H1 (cell line): ENCODE data around the gene SUSD1. TPM values are rescaled to one million over a fixed set of nuclear protein-coding genes. Genes with fewer than 3 reads are reported as not detected.

ENCODE experiments used
- CTCF ChIA-PET: fragments of 300-600 bp; sonication (Branson Sonifier 250); formaldehyde crosslinking; loops from one replicate; lab custom pipeline; 2021; ENCODE audit not compliant: partially characterized antibody; lab: Charles Lee
- POLR2A ChIA-PET: fragments of 300-600 bp; sonication (Branson Sonifier 250); formaldehyde crosslinking; loops from one replicate; lab custom pipeline; 2021; ENCODE audit warnings: inconsistent platforms; ENCODE audit not compliant: partially characterized antibody; lab: Charles Lee
- DNase-seq, 2 experiments: peaks; one replicate each; pipeline versions ENCODE4 v3.0.0 to v3.0.0-alpha.2; 2010 to 2022; ENCODE audit warnings: low spot score in 2 of 2, low read depth in 1 of 2, mixed read lengths in 1 of 2
- FAIRE-seq: peaks from 2 replicates; lab custom pipeline; 2011; peaks lifted over from hg19 to GRCh38; lab: Jason Lieb, UNC
- H2AFZ ChIP-seq: 2 replicates; pipeline ENCODE4 v1.8.1; 2012; ENCODE audit warnings: low read length, inconsistent platforms
- H2AK5ac ChIP-seq: 2 replicates; pipeline ENCODE4 v1.6.1; 2013; ENCODE audit warnings: low read depth, low read length
- H2BK120ac ChIP-seq: replicated peaks from 2 replicates; pipeline ENCODE3; 2013; ENCODE audit warnings: low read depth, low read length, inconsistent platforms
- H2BK12ac ChIP-seq: 2 replicates; pipeline ENCODE4 v1.6.1; 2013; ENCODE audit warnings: low read depth, low read length
- H2BK15ac ChIP-seq: 2 replicates; pipeline ENCODE4 v1.6.1; 2013; ENCODE audit warnings: low read length
- H2BK20ac ChIP-seq: 2 replicates; pipeline ENCODE4 v1.6.1; 2013; ENCODE audit warnings: low read length
- H2BK5ac ChIP-seq: 2 replicates; pipeline ENCODE4 v1.6.1; 2013; ENCODE audit warnings: low read depth, low read length
- H3K14ac ChIP-seq: 2 replicates; pipeline ENCODE4 v1.6.1; 2013; ENCODE audit warnings: inconsistent platforms; ENCODE audit not compliant: insufficient read length
- H3K18ac ChIP-seq: 2 replicates; pipeline ENCODE4 v1.6.1; 2013; ENCODE audit warnings: low read length; ENCODE audit errors: extremely low read depth
- H3K23ac ChIP-seq: 2 replicates; pipeline ENCODE4 v1.6.1; 2013; ENCODE audit warnings: inconsistent platforms; ENCODE audit not compliant: insufficient read length
- H3K23me2 ChIP-seq: 2 replicates; pipeline ENCODE4 v1.6.1; 2013; ENCODE audit warnings: low read depth, low read length
- H3K27ac ChIP-seq: 2 replicates; pipeline ENCODE4 v1.6.1; 2011; ENCODE audit warnings: low read depth, low read length, inconsistent platforms
- H3K27me3 ChIP-seq, 4 experiments: replicated peaks in 1 of 4; 1 replicate in 1 of 4; 2 replicates in 3 of 4; pipeline versions ENCODE4 v1.6.1 to v1.8.1; 2011 to 2013; ENCODE audit warnings: low read length in 3 of 4, mild to moderate bottlenecking in 3 of 4, inconsistent platforms in 2 of 4, mixed read lengths in 2 of 4, moderate library complexity in 1 of 4; ENCODE audit not compliant: control insufficient read depth in 3 of 4, insufficient read depth in 3 of 4; ENCODE audit errors: extremely low read depth in 1 of 4
- H3K36me3 ChIP-seq, 4 experiments: 2 replicates each; pipeline versions ENCODE4 v1.6.1 to v1.8.1; 2011 to 2013; ENCODE audit warnings: mild to moderate bottlenecking in 4 of 4, low read length in 3 of 4, moderate library complexity in 2 of 4, control low read depth in 1 of 4, inconsistent platforms in 1 of 4; ENCODE audit not compliant: insufficient read depth in 4 of 4, control insufficient read depth in 2 of 4
- H3K4ac ChIP-seq: replicated peaks from 2 replicates; pipeline ENCODE3; 2013; ENCODE audit warnings: low read length, low read depth, mixed read lengths, inconsistent platforms; ENCODE audit not compliant: insufficient read length
- H3K4me1 ChIP-seq, 4 experiments: replicated peaks in 1 of 4; 1 replicate in 1 of 4; 2 replicates in 3 of 4; pipeline versions ENCODE4 v1.6.1 to v1.8.1; 2011 to 2013; ENCODE audit warnings: low read length in 3 of 4, inconsistent platforms in 2 of 4, mixed read lengths in 1 of 4; ENCODE audit not compliant: insufficient read depth in 4 of 4, control insufficient read depth in 3 of 4
- H3K4me2 ChIP-seq, 2 experiments: 2 replicates each; pipeline versions ENCODE4 v1.6.1 to v1.8.1; 2011 to 2013; ENCODE audit warnings: low read depth in 2 of 2, low read length in 2 of 2, control low read depth in 1 of 2, inconsistent platforms in 1 of 2, mild to moderate bottlenecking in 1 of 2; ENCODE audit not compliant: insufficient read depth in 1 of 2
- H3K4me3 ChIP-seq, 4 experiments: fragments of 200-600, 300-600 bp in 1 of 4; sonication (generic), shearing (Covaris generic), sonication (Bioruptor Twin) in 1 of 4; 2 replicates each; pipeline versions ENCODE4 v1.5.1 to v1.8.1; 2011 to 2016; ENCODE audit warnings: low read length in 4 of 4, low read depth in 3 of 4, control low read depth in 2 of 4, inconsistent platforms in 2 of 4, mild to moderate bottlenecking in 2 of 4, mixed read lengths in 1 of 4, moderate library complexity in 1 of 4; ENCODE audit not compliant: insufficient read depth in 2 of 4; ENCODE audit errors: extremely low read depth in 1 of 4
- H3K56ac ChIP-seq: replicated peaks from 2 replicates; pipeline ENCODE3; 2013; ENCODE audit warnings: low read depth, mild to moderate bottlenecking, mixed read lengths, low read length, inconsistent platforms; ENCODE audit not compliant: insufficient read length
- H3K79me1 ChIP-seq: 2 replicates; pipeline ENCODE4 v1.6.1; 2013; ENCODE audit warnings: low read depth, low read length, control low read depth
- H3K79me2 ChIP-seq, 2 experiments: 2 replicates each; pipeline versions ENCODE4 v1.6.1 to v1.8.1; 2012 to 2013; ENCODE audit warnings: low read length in 2 of 2, mild to moderate bottlenecking in 2 of 2, inconsistent platforms in 1 of 2; ENCODE audit not compliant: insufficient read depth in 2 of 2, control insufficient read depth in 1 of 2
- H3K9ac ChIP-seq, 4 experiments: replicated peaks in 1 of 4; 1 replicate in 1 of 4; 2 replicates in 3 of 4; pipeline versions ENCODE4 v1.6.1 to v1.8.1; 2011 to 2013; ENCODE audit warnings: low read depth in 3 of 4, low read length in 3 of 4, control low read depth in 2 of 4, mild to moderate bottlenecking in 2 of 4, moderate library complexity in 2 of 4, inconsistent platforms in 1 of 4; ENCODE audit errors: extremely low read depth in 1 of 4
- H3K9me3 ChIP-seq, 2 experiments: 2 replicates each; pipeline versions ENCODE4 v1.6.1 to v1.8.1; 2012 to 2013; ENCODE audit warnings: mild to moderate bottlenecking in 2 of 2, moderate library complexity in 2 of 2, control low read depth in 1 of 2, inconsistent platforms in 1 of 2, low read depth in 1 of 2, low read length in 1 of 2, mixed read lengths in 1 of 2; ENCODE audit not compliant: insufficient read depth in 2 of 2
- H4K20me1 ChIP-seq, 2 experiments: replicated peaks in 1 of 2; 2 replicates each; pipeline versions ENCODE3 to v1.8.1; 2011 to 2013; ENCODE audit warnings: inconsistent platforms in 2 of 2, low read length in 2 of 2, mild to moderate bottlenecking in 1 of 2; ENCODE audit not compliant: insufficient read depth in 2 of 2, control insufficient read depth in 1 of 2
- H4K5ac ChIP-seq: 2 replicates; pipeline ENCODE4 v1.6.1; 2013; ENCODE audit warnings: low read length, low read depth, mixed read lengths, inconsistent platforms; ENCODE audit not compliant: insufficient read length
- H4K8ac ChIP-seq: 2 replicates; pipeline ENCODE4 v1.8.0; 2013; ENCODE audit warnings: mild to moderate bottlenecking, moderate library complexity, low read length, inconsistent platforms; ENCODE audit not compliant: insufficient read depth; ENCODE audit errors: extremely low read depth
- H4K91ac ChIP-seq: replicated peaks from 2 replicates; pipeline ENCODE3; 2013; ENCODE audit warnings: low read length, mixed read lengths, inconsistent platforms; ENCODE audit not compliant: insufficient read length
- BACH1 ChIP-seq: IDR thresholded peaks from 2 replicates; pipeline ENCODE4 v1.6.1; 2012; ENCODE audit warnings: low read length, improper control_type of control experiment
- CEBPB ChIP-seq: IDR thresholded peaks from 2 replicates; pipeline ENCODE4 v1.6.1; 2012; ENCODE audit warnings: low read depth, low read length
- KDM5A ChIP-seq: fragments of 200-600 bp; IDR thresholded peaks from 2 replicates; pipeline ENCODE4 v1.7.1; 2012; ENCODE audit warnings: mild to moderate bottlenecking, low read length, inconsistent platforms, mixed read lengths
- PHF8 ChIP-seq: fragments of 200-600 bp; sonication (generic); conservative IDR thresholded peaks from 2 replicates; pipeline ENCODE4 v1.7.1; 2012; ENCODE audit warnings: low read depth, mild to moderate bottlenecking, inconsistent platforms, low read length, moderate library complexity
- POLR2AphosphoS5 ChIP-seq: IDR thresholded peaks from 2 replicates; pipeline ENCODE4 v1.6.1; 2011; ENCODE audit warnings: low read depth, low read length
- RAD21 ChIP-seq, 2 experiments: IDR thresholded peaks in 1 of 2; conservative IDR thresholded peaks in 1 of 2; 2 replicates each; pipeline ENCODE4 v1.6.1; 2011; ENCODE audit warnings: low read depth in 2 of 2, low read length in 2 of 2, improper control_type of control experiment in 1 of 2, inconsistent platforms in 1 of 2, mild to moderate bottlenecking in 1 of 2, moderate library complexity in 1 of 2
- RBBP5 ChIP-seq: IDR thresholded peaks from 2 replicates; pipeline ENCODE4 v1.7.1; 2012; ENCODE audit warnings: low read depth, mild to moderate bottlenecking, inconsistent platforms, low read length, moderate library complexity, borderline replicate concordance
- SIN3A ChIP-seq, 2 experiments: IDR thresholded peaks in 1 of 2; conservative IDR thresholded peaks in 1 of 2; 2 replicates each; pipeline ENCODE4 v1.6.1; 2011 to 2012; ENCODE audit warnings: low read length in 2 of 2, improper control_type of control experiment in 1 of 2, low read depth in 1 of 2, mild to moderate bottlenecking in 1 of 2
- TAF1 ChIP-seq: IDR thresholded peaks from 2 replicates; pipeline ENCODE4 v1.6.1; 2011; ENCODE audit warnings: mild to moderate bottlenecking, low read depth, low read length
- YY1 ChIP-seq: IDR thresholded peaks from 2 replicates; pipeline ENCODE4 v1.6.1; 2011; ENCODE audit warnings: low read depth, mild to moderate bottlenecking, low read length
- ZNF274 ChIP-seq: IDR thresholded peaks from 2 replicates; pipeline ENCODE4 v1.7.0; 2012; ENCODE audit warnings: low read length, borderline replicate concordance; ENCODE audit errors: extremely low read depth
- WGBS, 2 experiments: shearing (Covaris generic) in 1 of 2; methylation state at CpG; one replicate each; pipeline versions ENCODE4 v1.1.6 to v1.1.7; 2013 to 2015; ENCODE audit warnings: low lambda C conversion rate in 2 of 2, mixed read lengths in 2 of 2, inconsistent platforms in 1 of 2, low coverage in 1 of 2, missing lambda C conversion rate in 1 of 2; ENCODE audit not compliant: insufficient replicate concordance in 2 of 2, insufficient coverage in 1 of 2, insufficient read length in 1 of 2; ENCODE audit errors: extremely low coverage in 1 of 2, missing lambda C conversion rate in 1 of 2; 5-methylcytosine and 5-hydroxymethylcytosine counted together
- polyA plus RNA-seq, 7 experiments: library from polyadenylated mRNA; depleted of rRNA in 3 of 7; stranded (reverse) in 5 of 7; unstranded in 2 of 7; fragments of >200 nt in 5 of 7; fragments of 200-250 nt in 2 of 7; gene quantifications; 1 replicate in 5 of 7; 2 replicates in 1 of 7; 4 replicates in 1 of 7; pipeline versions ENCODE4 v1.2.1 to v1.2.3, GENCODE V29; 2011 to 2013; ENCODE audit warnings: missing spikeins in 2 of 7, mixed read lengths in 2 of 7
- total RNA-seq: library from RNA; stranded (reverse); fragmentation: NEBNext Ultra II Directional; extraction: Animal tissue kit (Norgen Biotek cat#: 25700); gene quantifications from 2 replicates; pipeline ENCODE4 v1.2.1, GENCODE V29; 2021
- TF ChIP-seq, protein P1 (sequence below): IDR thresholded peaks from 2 replicates; pipeline ENCODE4 v1.6.1; 2012; ENCODE audit warnings: inconsistent platforms
- TF ChIP-seq, protein P2 (sequence below): IDR thresholded peaks from 2 replicates; pipeline ENCODE4 v1.6.1; 2012; ENCODE audit warnings: low read length, inconsistent platforms

SUSD1 gene
- total and polyA plus RNA-seq, 2 of the 8 experiments (the other 6 are each of a cell fraction or from before 2014, with no cell fraction given): 2.8 to 7.2 TPM

DNA sequence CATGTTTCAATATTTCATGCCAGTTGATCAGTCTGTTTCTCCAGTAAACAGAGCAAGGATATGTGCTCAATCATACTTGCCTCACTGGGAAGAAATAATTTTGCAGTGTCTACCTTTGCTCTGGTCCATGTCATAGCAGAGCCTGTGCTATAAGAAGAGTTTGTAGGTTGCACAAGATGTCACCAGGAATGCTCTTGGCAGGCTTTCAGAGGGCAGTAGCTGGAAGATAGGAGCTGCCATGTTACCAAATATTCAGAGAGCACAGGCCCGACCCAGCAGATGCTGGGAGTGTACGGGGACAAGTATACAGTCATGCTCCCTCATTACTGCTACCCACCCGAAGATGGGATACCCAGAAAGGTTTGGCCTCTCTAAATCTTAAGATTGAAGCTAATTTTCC is 175.8 kb downstream of the SUSD1 start:
- no peak overlapping the region for H3K23ac ChIP-seq
- H3K4me1 ChIP-seq: no peaks in the 10 kb centered on the region
- no peaks in the 10 kb centered on the region for H4K20me1 ChIP-seq
- H3K27ac ChIP-seq: no peak overlapping the region
- DNase-seq: no peak
- H2AK5ac ChIP-seq: no peak overlapping the region
- no peak overlapping the region for H2BK20ac ChIP-seq
- no peak overlapping the region for H2AFZ ChIP-seq
- 93% methylated on average over 3 of the region's 3 CpGs; no CpG with 5 or more reads in 1 of the 2 experiments for WGBS, 2 experiments
- H3K4me2 ChIP-seq: no peak overlapping the region
- H4K8ac ChIP-seq: no peak overlapping the region
- no peak overlapping the region for H2BK12ac ChIP-seq
- H3K36me3 ChIP-seq: no peaks in the 10 kb centered on the region
- H3K79me2 ChIP-seq: no peaks in the 10 kb centered on the region
- no peaks in the 10 kb centered on the region for H3K23me2 ChIP-seq
- H3K14ac ChIP-seq: no peak overlapping the region
- ChIA-PET CTCF (interaction anchor here (0.6 kb wide), 1 partner anchor 30 kb away, joined by 3 read pairs; no protein-coding TSS in a partner anchor), POLR2A (no interaction called here)
- H3K9me3 ChIP-seq: no peaks in the 10 kb centered on the region
- no peak for TF ChIP-seq KDM5A
- no peak for TF ChIP-seq RBBP5
- TF ChIP-seq, protein P1, sequence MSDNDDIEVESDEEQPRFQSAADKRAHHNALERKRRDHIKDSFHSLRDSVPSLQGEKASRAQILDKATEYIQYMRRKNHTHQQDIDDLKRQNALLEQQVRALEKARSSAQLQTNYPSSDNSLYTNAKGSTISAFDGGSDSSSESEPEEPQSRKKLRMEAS: no peak
- TF ChIP-seq PHF8: no peak
- no peak for TF ChIP-seq YY1
- TF ChIP-seq, protein P2, sequence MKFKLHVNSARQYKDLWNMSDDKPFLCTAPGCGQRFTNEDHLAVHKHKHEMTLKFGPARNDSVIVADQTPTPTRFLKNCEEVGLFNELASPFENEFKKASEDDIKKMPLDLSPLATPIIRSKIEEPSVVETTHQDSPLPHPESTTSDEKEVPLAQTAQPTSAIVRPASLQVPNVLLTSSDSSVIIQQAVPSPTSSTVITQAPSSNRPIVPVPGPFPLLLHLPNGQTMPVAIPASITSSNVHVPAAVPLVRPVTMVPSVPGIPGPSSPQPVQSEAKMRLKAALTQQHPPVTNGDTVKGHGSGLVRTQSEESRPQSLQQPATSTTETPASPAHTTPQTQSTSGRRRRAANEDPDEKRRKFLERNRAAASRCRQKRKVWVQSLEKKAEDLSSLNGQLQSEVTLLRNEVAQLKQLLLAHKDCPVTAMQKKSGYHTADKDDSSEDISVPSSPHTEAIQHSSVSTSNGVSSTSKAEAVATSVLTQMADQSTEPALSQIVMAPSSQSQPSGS: no peak
- TF ChIP-seq POLR2AphosphoS5: no peak
- TF ChIP-seq ZNF274: no peak
- TF ChIP-seq TAF1: no peak
- TF ChIP-seq RAD21 (IDR thresholded peaks at IDR 0.05 in 1 of 2, conservative IDR thresholded peaks at IDR 0.05 in 1 of 2; ENCODE audit: low read depth in 2 of 2, low read length in 2 of 2): no peak
- TF ChIP-seq CEBPB: no peak
- TF ChIP-seq BACH1: no peak
- TF ChIP-seq SIN3A (conservative IDR thresholded peaks at IDR 0.05 in 1 of 2, IDR thresholded peaks at IDR 0.05 in 1 of 2; ENCODE audit: low read depth in 1 of 2, low read length in 2 of 2): no peak
- no peaks in the 10 kb centered on the region for H3K27me3 ChIP-seq
- no peak for FAIRE-seq
- no peaks in the 10 kb centered on the region for H3K79me1 ChIP-seq
- no peak overlapping the region for H3K18ac ChIP-seq
- H2BK15ac ChIP-seq: no peak overlapping the region
- no peak overlapping the region for H4K5ac ChIP-seq
- H3K9ac ChIP-seq: no peak overlapping the region
- H2BK5ac ChIP-seq: no peak overlapping the region
- no peak overlapping the region for H4K91ac ChIP-seq
- H3K4me3 ChIP-seq: no peak overlapping the region
- H3K56ac ChIP-seq: no peak overlapping the region
- no peak overlapping the region for H2BK120ac ChIP-seq
- H3K4ac ChIP-seq: no peak overlapping the region
